Endothelial cell of umbilical vein (primary cell): ENCODE results near the gene ZNF407. TPM values are rescaled to one million over a fixed set of nuclear protein-coding genes. Genes with fewer than 3 reads are reported as not detected.

Source experiments
- BruUV-seq: library from RNA; stranded (reverse); fragments of 400-500 nt; replicated peaks from 2 replicates; lab custom pipeline; 2021; lab: Mats Ljungman, UMichigan
- CTCF ChIA-PET: fragments of 300-600, 350-600 bp; sonication (Branson Sonifier 250); formaldehyde crosslinking; loops from one replicate; lab custom pipeline; 2021; ENCODE audit warnings: antibody characterized with exemption, inconsistent platforms; lab: Charles Lee
- POLR2A ChIA-PET: fragments of 300-600, 350-600 bp; sonication (Branson Sonifier 250); formaldehyde crosslinking; loops from one replicate; lab custom pipeline; 2021; ENCODE audit warnings: antibody characterized with exemption, inconsistent platforms; lab: Charles Lee
- DNase-seq: peaks from one replicate; pipeline ENCODE4 v3.0.0-alpha.2; 2011; ENCODE audit warnings: low read depth, low spot score
- FAIRE-seq: peaks from 2 replicates; lab custom pipeline; 2011; peaks lifted over from hg19 to GRCh38; lab: Jason Lieb, UNC
- H2AFZ ChIP-seq: 2 replicates; pipeline ENCODE4 v1.6.0; 2012; ENCODE audit warnings: low read depth, low read length, control low read depth, inconsistent platforms
- H3K27ac ChIP-seq: 2 replicates; pipeline ENCODE4 v1.5.1; 2011; ENCODE audit warnings: low read depth, mild to moderate bottlenecking, control low read depth, low read length, moderate library complexity; ENCODE audit not compliant: insufficient read depth
- H3K27me3 ChIP-seq, 2 experiments: 2 replicates each; pipeline versions ENCODE4 v1.6.0 to v1.6.1; 2011; ENCODE audit warnings: low read length in 2 of 2, mixed read lengths in 1 of 2; ENCODE audit not compliant: control insufficient read depth in 2 of 2, insufficient read depth in 2 of 2
- H3K36me3 ChIP-seq, 2 experiments: 2 replicates in 1 of 2; 3 replicates in 1 of 2; pipeline ENCODE4 v1.5.1; 2011; ENCODE audit warnings: low read length in 2 of 2, mild to moderate bottlenecking in 1 of 2, moderate library complexity in 1 of 2; ENCODE audit not compliant: control insufficient read depth in 2 of 2, insufficient read depth in 2 of 2; ENCODE audit errors: extremely low read depth in 1 of 2
- H3K4me1 ChIP-seq: 3 replicates; pipeline ENCODE4 v1.5.1; 2011; ENCODE audit warnings: mild to moderate bottlenecking, low read length; ENCODE audit not compliant: control insufficient read depth, insufficient read depth; ENCODE audit errors: extremely low read depth
- H3K4me2 ChIP-seq: 2 replicates; pipeline ENCODE4 v1.6.1; 2011; ENCODE audit warnings: low read length, control low read depth, mixed read lengths; ENCODE audit not compliant: insufficient read depth
- H3K4me3 ChIP-seq, 3 experiments: fragments of 200-600 bp in 1 of 3; sonication (generic), shearing (Covaris generic) in 1 of 3; replicated peaks in 1 of 3; 2 replicates each; pipeline ENCODE4 v1.5.1; 2011 to 2016; ENCODE audit warnings: control low read depth in 3 of 3, low read length in 3 of 3, mild to moderate bottlenecking in 2 of 3, inconsistent platforms in 1 of 3, low read depth in 1 of 3, moderate library complexity in 1 of 3; ENCODE audit not compliant: insufficient read depth in 1 of 3
- H3K79me2 ChIP-seq: 2 replicates; pipeline ENCODE4 v1.6.0; 2012; ENCODE audit warnings: low read length, inconsistent platforms; ENCODE audit not compliant: control insufficient read depth, insufficient read depth
- H3K9ac ChIP-seq: replicated peaks from 2 replicates; pipeline ENCODE3; 2011; ENCODE audit warnings: low read length, control low read depth; ENCODE audit not compliant: insufficient read depth; ENCODE audit errors: extremely low read depth
- H3K9me1 ChIP-seq: replicated peaks from 3 replicates; pipeline ENCODE4 v1.6.0; 2011; ENCODE audit warnings: mild to moderate bottlenecking, low read length; ENCODE audit not compliant: control insufficient read depth, insufficient read depth; ENCODE audit errors: extremely low read depth
- H3K9me3 ChIP-seq: replicated peaks from 2 replicates; pipeline ENCODE4 v1.5.1; 2012; ENCODE audit warnings: low read length, inconsistent platforms; ENCODE audit not compliant: control insufficient read depth, insufficient read depth
- H4K20me1 ChIP-seq: replicated peaks from 2 replicates; pipeline ENCODE3; 2011; ENCODE audit warnings: mild to moderate bottlenecking, low read length; ENCODE audit not compliant: control insufficient read depth, insufficient read depth; ENCODE audit errors: extremely low read depth
- EZH2 ChIP-seq: IDR thresholded peaks from 2 replicates; pipeline ENCODE4 v1.6.1; 2012; ENCODE audit warnings: borderline replicate concordance, low read depth, mild to moderate bottlenecking, moderate library complexity, low read length, inconsistent platforms; ENCODE audit not compliant: severe bottlenecking
- FOS ChIP-seq: IDR thresholded peaks from 2 replicates; pipeline ENCODE4 v1.6.1; 2011; ENCODE audit warnings: mild to moderate bottlenecking, low read length, moderate library complexity, borderline replicate concordance; ENCODE audit not compliant: insufficient read depth
- GATA2 ChIP-seq: IDR thresholded peaks from 2 replicates; pipeline ENCODE4 v1.7.0; 2011; ENCODE audit warnings: low read depth, mild to moderate bottlenecking, moderate library complexity, mixed read lengths, low read length; ENCODE audit not compliant: insufficient read length, insufficient read depth
- JUN ChIP-seq: IDR thresholded peaks from 2 replicates; pipeline ENCODE4 v1.6.1; 2011; ENCODE audit warnings: borderline replicate concordance, low read depth; ENCODE audit not compliant: insufficient read length, insufficient read depth
- MYC ChIP-seq: IDR thresholded peaks from one replicate; pipeline ENCODE4 v1.6.1; 2011; ENCODE audit warnings: mild to moderate bottlenecking, low read depth, low read length
- POLR2A ChIP-seq: IDR thresholded peaks from 2 replicates; pipeline ENCODE4 v1.6.1; 2012; ENCODE audit warnings: low read depth, mild to moderate bottlenecking, control low read depth, low read length
- POLR2AphosphoS5 ChIP-seq: IDR thresholded peaks from 2 replicates; pipeline ENCODE4 v1.6.1; 2012; ENCODE audit warnings: low read depth, mild to moderate bottlenecking, control low read depth, low read length, moderate library complexity; ENCODE audit not compliant: insufficient read depth
- dilution Hi-C: fragments of 300-500 bp; cut with MboI; formaldehyde crosslinking; loops from one replicate; pipeline ENCODE4 v1.15.0; 2019; ENCODE audit warnings: low sequenced_read_pairs; ENCODE audit not compliant: extremely low pct_ligation_motif_present
- intact Hi-C: fragments of 100-400 bp; cut with micrococcal nuclease; formaldehyde crosslinking; loops from one replicate; pipeline ENCODE4 v1.10.0; 2022
- polyA plus RNA-seq, 4 experiments: library from polyadenylated mRNA; depleted of rRNA in 3 of 4; stranded (reverse) in 3 of 4; unstranded in 1 of 4; fragments of >200 nt; gene quantifications; 2 replicates each; pipeline versions ENCODE4 v1.2.1 to v1.2.3, GENCODE V29; 2011 to 2012; ENCODE audit warnings: missing spikeins in 1 of 4
- total RNA-seq: library from RNA; stranded (reverse); gene quantifications from 2 replicates; pipeline ENCODE4 v1.2.3, GENCODE V29; 2021
- TF ChIP-seq, protein P1 (sequence below), 2 donors: IDR thresholded peaks; 1 replicate in 1 of 2; 2 replicates in 1 of 2; pipeline ENCODE4 v1.5.1; 2011; ENCODE audit warnings: low read length in 2 of 2, mild to moderate bottlenecking in 2 of 2, moderate library complexity in 2 of 2, control low read depth in 1 of 2, inconsistent platforms in 1 of 2, low read depth in 1 of 2; ENCODE audit not compliant: insufficient read depth in 1 of 2; ENCODE audit errors: extremely low read depth in 1 of 2
- TF ChIP-seq, protein P2 (sequence below): IDR thresholded peaks from 2 replicates; pipeline ENCODE4 v1.6.1; 2011; ENCODE audit not compliant: insufficient read depth, insufficient read length

Gene ZNF407
- total and polyA plus RNA-seq, 2 donors (not counting 3 experiments of a cell fraction or from before 2014, with no cell fraction given): 3.8 to 20.1 TPM

DNA sequence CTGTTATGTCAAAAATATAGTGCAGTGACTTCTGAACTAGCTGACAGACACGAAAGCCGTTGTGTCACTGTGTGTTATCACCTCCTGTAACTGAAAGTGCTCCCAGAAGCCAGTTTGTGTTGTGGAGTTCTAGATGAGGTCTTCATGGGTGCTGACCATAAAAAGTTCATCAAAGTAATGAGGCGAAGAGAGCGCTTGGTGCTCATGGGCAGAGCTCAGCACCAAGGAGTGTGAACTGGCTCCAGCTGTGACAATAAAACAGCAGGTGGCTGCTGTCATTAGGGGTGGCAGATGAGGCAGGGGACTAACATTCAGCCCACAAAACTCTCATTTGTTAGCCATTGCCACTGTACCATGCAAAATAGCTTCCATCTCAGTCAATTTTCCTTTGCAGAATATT, 151.1 kb downstream of the ZNF407 start:
- no peak overlapping the region for H3K4me2 ChIP-seq
- H2AFZ ChIP-seq: no peak overlapping the region
- intact Hi-C loops: no loop called here
- no peaks in the 10 kb centered on the region for H3K36me3 ChIP-seq
- dilution Hi-C loops: no loop called here
- H3K4me3 ChIP-seq: no peak overlapping the region
- DNase-seq (no peak), FAIRE-seq (no peak)
- no TSS peak for BruUV-seq
- TF ChIP-seq, protein P1, sequence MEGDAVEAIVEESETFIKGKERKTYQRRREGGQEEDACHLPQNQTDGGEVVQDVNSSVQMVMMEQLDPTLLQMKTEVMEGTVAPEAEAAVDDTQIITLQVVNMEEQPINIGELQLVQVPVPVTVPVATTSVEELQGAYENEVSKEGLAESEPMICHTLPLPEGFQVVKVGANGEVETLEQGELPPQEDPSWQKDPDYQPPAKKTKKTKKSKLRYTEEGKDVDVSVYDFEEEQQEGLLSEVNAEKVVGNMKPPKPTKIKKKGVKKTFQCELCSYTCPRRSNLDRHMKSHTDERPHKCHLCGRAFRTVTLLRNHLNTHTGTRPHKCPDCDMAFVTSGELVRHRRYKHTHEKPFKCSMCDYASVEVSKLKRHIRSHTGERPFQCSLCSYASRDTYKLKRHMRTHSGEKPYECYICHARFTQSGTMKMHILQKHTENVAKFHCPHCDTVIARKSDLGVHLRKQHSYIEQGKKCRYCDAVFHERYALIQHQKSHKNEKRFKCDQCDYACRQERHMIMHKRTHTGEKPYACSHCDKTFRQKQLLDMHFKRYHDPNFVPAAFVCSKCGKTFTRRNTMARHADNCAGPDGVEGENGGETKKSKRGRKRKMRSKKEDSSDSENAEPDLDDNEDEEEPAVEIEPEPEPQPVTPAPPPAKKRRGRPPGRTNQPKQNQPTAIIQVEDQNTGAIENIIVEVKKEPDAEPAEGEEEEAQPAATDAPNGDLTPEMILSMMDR (IDR thresholded peaks at IDR 0.05; ENCODE audit: extremely low read depth in 1 of 2, insufficient read depth in 1 of 2, low read depth in 1 of 2, low read length in 2 of 2): no peak
- TF ChIP-seq EZH2: no peak
- TF ChIP-seq, protein P2, sequence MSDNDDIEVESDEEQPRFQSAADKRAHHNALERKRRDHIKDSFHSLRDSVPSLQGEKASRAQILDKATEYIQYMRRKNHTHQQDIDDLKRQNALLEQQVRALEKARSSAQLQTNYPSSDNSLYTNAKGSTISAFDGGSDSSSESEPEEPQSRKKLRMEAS: no peak
- TF ChIP-seq MYC: no peak
- no peak for TF ChIP-seq POLR2A
- TF ChIP-seq FOS: no peak
- TF ChIP-seq GATA2: no peak
- no peak for TF ChIP-seq JUN
- no peak for TF ChIP-seq POLR2AphosphoS5
- no peaks in the 10 kb centered on the region for H3K9me3 ChIP-seq
- H3K79me2 ChIP-seq: no peaks in the 10 kb centered on the region
- no peak overlapping the region for H3K9ac ChIP-seq
- POLR2A ChIA-PET: no interaction called here
- no peaks in the 10 kb centered on the region for H3K27me3 ChIP-seq
- CTCF ChIA-PET: interaction anchor here (1.2 to 1.4 kb wide), 3 partner anchors 13 to 54 kb away, joined by 3 to 5 read pairs (median 3); no protein-coding TSS in a partner anchor
- no peak overlapping the region for H3K27ac ChIP-seq
- no peaks in the 10 kb centered on the region for H3K9me1 ChIP-seq
- peaks cover 13% of the 10 kb centered on the region for H3K4me1 ChIP-seq
- H4K20me1 ChIP-seq: no peaks in the 10 kb centered on the region
